Activated CD8-positive, alpha-beta T cell treated with anti-CD3 and anti-CD28 coated beads, Interleukin-2, amount 10 ng/mL, durations not matched to agents 7 days and 5 days (primary cell): ENCODE results near the gene MNX1. TPM values are rescaled to one million over a fixed set of nuclear protein-coding genes. Genes with fewer than 3 reads are reported as not detected.

Source experiments
- ATAC-seq: fragments of 150-1000 bp; cut with Tn5 transposase; one replicate; pipeline ENCODE4 v1.10.0; 2021; ENCODE audit warnings: moderate library complexity
- CTCF ChIA-PET: fragments of 350-600 bp; sonication (Branson Sonifier 250); formaldehyde crosslinking; loops from one replicate; lab custom pipeline; 2021; ENCODE audit warnings: antibody characterized with exemption; lab: Charles Lee
- POLR2A ChIA-PET: fragments of 350-600 bp; sonication (Branson Sonifier 250); formaldehyde crosslinking; loops from one replicate; lab custom pipeline; 2021; ENCODE audit warnings: antibody characterized with exemption; lab: Charles Lee
- DNase-seq: peaks from one replicate; pipeline ENCODE4 v3.0.0-alpha.2; 2020
- H3K27ac Mint-ChIP-seq: one replicate; pipeline ENCODE4 v1.8.0; 2021; ENCODE audit warnings: mild to moderate bottlenecking, mixed read lengths
- H3K27me3 Mint-ChIP-seq: one replicate; pipeline ENCODE4 v1.8.0; 2021; ENCODE audit warnings: low read depth, mixed read lengths
- H3K36me3 Mint-ChIP-seq: one replicate; pipeline ENCODE4 v1.8.0; 2021; ENCODE audit warnings: low read depth, mixed read lengths
- H3K4me1 Mint-ChIP-seq: one replicate; pipeline ENCODE4 v1.8.0; 2021; ENCODE audit warnings: low read depth, mixed read lengths
- H3K4me3 Mint-ChIP-seq: one replicate; pipeline ENCODE4 v1.8.0; 2021; ENCODE audit warnings: mild to moderate bottlenecking, mixed read lengths
- H3K9me3 Mint-ChIP-seq: one replicate; pipeline ENCODE4 v1.8.0; 2022; ENCODE audit warnings: mixed read lengths; ENCODE audit not compliant: insufficient read depth
- total RNA-seq, 2 experiments: library from RNA; stranded (reverse); gene quantifications; one replicate each; pipeline ENCODE4 v1.2.3, GENCODE V29; 2021

MNX1 gene
- total RNA-seq, result not detected

DNA sequence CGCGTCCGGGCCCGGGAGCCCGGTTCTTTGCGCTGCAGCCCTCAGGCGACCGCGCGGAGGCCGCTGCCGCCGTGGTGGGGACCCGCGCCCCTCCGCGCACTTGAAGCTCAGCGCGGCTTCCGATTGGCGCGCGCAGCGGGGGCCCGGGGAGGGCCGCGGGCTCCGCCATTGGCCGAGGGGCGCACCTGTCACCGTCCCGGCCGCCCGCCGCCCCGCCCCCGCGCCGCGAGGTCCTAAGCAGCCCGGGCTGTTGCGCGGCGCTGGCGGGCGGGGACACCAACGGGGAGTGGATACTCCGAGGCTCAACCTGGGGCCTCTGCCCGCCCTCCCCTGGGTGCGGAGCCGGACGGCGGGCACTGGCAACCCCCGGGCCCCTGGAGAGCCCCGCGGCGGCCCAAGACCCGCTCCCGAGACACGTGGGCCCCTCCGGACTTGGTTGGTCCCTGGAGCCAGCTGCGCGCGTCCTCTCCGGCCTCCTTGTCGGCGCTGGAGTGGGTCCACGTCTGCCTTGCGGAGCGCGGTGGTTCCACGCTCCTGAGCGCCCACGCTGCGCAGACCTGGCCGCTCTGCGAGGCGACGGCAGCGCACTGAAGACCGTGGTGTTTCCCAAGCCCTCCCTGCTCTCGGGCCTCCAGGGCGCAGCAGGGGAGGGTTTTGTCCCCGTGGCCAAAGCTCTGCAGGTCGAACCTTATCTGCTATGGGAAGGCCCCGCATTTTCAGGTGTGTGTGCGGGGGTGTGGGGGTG lies at the start of gene MNX1:
Gene MNX1 (minus strand): TSS at position 76 of the 745 bp plus-strand sequence. CDS start 313 bp downstream, outside the sequence.
- Mint-ChIP-seq H3K27ac (no peak within 1 kb of the TSS), H3K36me3 (no peaks in the 10 kb centered on the region), H3K27me3 (peaks cover 76% of the 10 kb centered on the region), H3K4me3 (peak within 1 kb of the TSS; percentile 25), H3K4me1 (peaks cover 18% of the 10 kb centered on the region), H3K9me3 (no peaks in the 10 kb centered on the region)
- ATAC-seq (peak; percentile 71), DNase-seq (peak; percentile 39)
- CTCF ChIA-PET, result no interaction called here
- POLR2A ChIA-PET, result no interaction called here

- DNase-seq, result no peak
- H3K9me3 Mint-ChIP-seq, result no peaks in the 10 kb centered on the region
- ChIA-PET POLR2A (no interaction called here), CTCF (no interaction called here)
- H3K4me3 Mint-ChIP-seq, result no peak overlapping the region
- H3K27me3 Mint-ChIP-seq, result peaks cover under 1% of the 10 kb centered on the region
- H3K36me3 Mint-ChIP-seq, result no peaks in the 10 kb centered on the region
- ATAC-seq, result no peak
- no peak overlapping the region for H3K27ac Mint-ChIP-seq
- no peaks in the 10 kb centered on the region for H3K4me1 Mint-ChIP-seq
Observed at GRCh38 chr7:157059534-157059933, 49.1 kb upstream of the MNX1 start.

- Mint-ChIP-seq H3K27me3 (peaks cover 4% of the 10 kb centered on the region), H3K9me3 (no peaks in the 10 kb centered on the region), H3K27ac (no peak overlapping the region), H3K4me3 (no peak overlapping the region), H3K4me1 (no peaks in the 10 kb centered on the region), H3K36me3 (no peaks in the 10 kb centered on the region)
- ATAC-seq (no peak), DNase-seq (no peak)
- POLR2A ChIA-PET, result no interaction called here
- CTCF ChIA-PET, result no interaction called here
Observed at GRCh38 chr7:157058701-157059100, 48.2 kb upstream of the MNX1 start.

GRCh38 chr7:157058068-157058467 lies 47.6 kb upstream of the MNX1 start:
- H3K27me3 Mint-ChIP-seq, result peaks cover 6% of the 10 kb centered on the region

GRCh38 chr7:157056957-157057902 lies 46.8 kb upstream of the MNX1 start:
- Mint-ChIP-seq H3K36me3 (no peaks in the 10 kb centered on the region), H3K9me3 (no peaks in the 10 kb centered on the region), H3K27me3 (peaks cover 9% of the 10 kb centered on the region), H3K27ac (no peak overlapping the region), H3K4me1 (no peaks in the 10 kb centered on the region), H3K4me3 (no peak overlapping the region)
- ChIA-PET CTCF (no interaction called here), POLR2A (no interaction called here)
- ATAC-seq (no peak), DNase-seq (no peak)

More at GRCh38 chr7:157058068-157058467, 47.6 kb upstream of the MNX1 start:
- CTCF ChIA-PET, result no interaction called here
- Mint-ChIP-seq H3K36me3 (no peaks in the 10 kb centered on the region), H3K9me3 (no peaks in the 10 kb centered on the region), H3K4me3 (no peak overlapping the region), H3K4me1 (no peaks in the 10 kb centered on the region), H3K27ac (no peak overlapping the region)
- no peak for ATAC-seq
- POLR2A ChIA-PET, result no interaction called here
- no peak for DNase-seq

DNA sequence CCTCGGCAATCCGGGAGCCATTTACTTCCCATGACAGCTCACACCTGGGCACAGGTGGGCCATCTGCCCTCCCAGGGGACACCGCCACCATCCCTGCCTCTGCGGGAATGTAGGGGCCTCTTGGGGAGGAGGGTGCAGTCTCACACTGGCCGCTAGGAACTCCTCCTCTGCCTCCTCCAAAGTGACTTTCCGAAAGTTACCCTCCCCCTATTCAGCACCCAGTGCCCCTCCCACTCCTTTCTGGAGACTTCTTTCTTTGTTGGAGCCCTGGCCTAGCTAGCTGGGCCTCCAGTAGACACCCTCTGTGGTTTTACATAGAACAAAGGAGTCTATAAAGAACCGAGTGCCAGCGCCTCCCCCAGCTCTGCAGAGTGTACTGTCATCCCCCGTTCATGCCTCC lies 45.8 kb upstream of the MNX1 start:
- ATAC-seq (no peak), DNase-seq (no peak)
- H3K27me3 Mint-ChIP-seq, result peaks cover 9% of the 10 kb centered on the region
- H3K4me3 Mint-ChIP-seq, result no peak overlapping the region
- no peak overlapping the region for H3K27ac Mint-ChIP-seq
- H3K9me3 Mint-ChIP-seq, result no peaks in the 10 kb centered on the region
- H3K36me3 Mint-ChIP-seq, result no peaks in the 10 kb centered on the region
- ChIA-PET CTCF (no interaction called here), POLR2A (no interaction called here)
- H3K4me1 Mint-ChIP-seq, result no peaks in the 10 kb centered on the region

DNA sequence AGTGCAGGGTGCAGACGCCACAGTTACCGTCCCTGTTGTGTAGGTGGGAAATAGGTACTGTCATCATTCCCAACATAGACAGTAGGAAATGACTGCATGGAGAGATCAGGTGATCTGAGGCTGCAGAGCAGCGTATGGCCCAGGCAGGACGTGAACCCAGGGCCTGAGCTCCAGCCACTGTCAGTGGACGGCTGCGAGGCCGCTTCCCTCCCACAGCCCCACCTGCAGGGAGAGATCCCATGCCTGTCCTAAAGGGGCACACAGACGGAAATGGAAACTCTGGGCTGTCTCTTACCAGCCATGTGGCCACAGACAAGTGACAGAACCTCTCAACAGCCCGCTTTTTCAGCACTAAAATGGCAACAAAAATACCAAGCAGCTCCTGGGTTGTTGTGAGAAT lies 44.5 kb upstream of the MNX1 start:
- Mint-ChIP-seq H3K27me3 (peaks cover 9% of the 10 kb centered on the region), H3K4me3 (no peak overlapping the region), H3K36me3 (no peaks in the 10 kb centered on the region), H3K4me1 (no peaks in the 10 kb centered on the region), H3K27ac (no peak overlapping the region), H3K9me3 (no peaks in the 10 kb centered on the region)
- ATAC-seq (no peak), DNase-seq (no peak)
- POLR2A ChIA-PET, result interaction anchor here (0.8 kb wide), 1 partner anchor 15 kb away, joined by 3 read pairs; no protein-coding TSS in a partner anchor
- CTCF ChIA-PET, result no interaction called here

- Mint-ChIP-seq H3K4me1 (no peaks in the 10 kb centered on the region), H3K27me3 (peaks cover 9% of the 10 kb centered on the region), H3K36me3 (no peaks in the 10 kb centered on the region), H3K4me3 (no peak overlapping the region), H3K9me3 (no peaks in the 10 kb centered on the region), H3K27ac (no peak overlapping the region)
- ChIA-PET POLR2A (no interaction called here), CTCF (no interaction called here)
- no peak for ATAC-seq
- no peak for DNase-seq
Observed at GRCh38 chr7:157053118-157053517, 42.7 kb upstream of the MNX1 start.

DNA sequence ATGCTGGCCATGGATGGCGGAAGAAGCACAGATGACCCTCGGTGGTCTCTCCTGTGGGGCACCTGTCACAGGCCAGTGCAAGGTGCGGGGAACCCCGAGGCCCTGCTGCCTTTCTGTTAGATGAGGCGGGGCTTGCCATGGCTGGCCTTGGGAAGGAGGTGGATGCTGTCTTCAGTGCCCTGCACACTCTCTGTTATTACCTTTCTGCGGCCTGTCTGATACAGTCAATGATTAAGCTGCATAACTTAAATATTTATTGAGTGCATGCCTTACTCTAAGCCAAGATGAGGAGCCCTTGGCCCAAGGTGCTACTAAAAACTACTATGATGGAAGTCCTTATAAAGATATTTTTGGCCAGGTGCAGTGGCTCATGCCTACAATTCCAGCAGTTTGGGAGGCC lies 36.7 kb upstream of the MNX1 start:
- Mint-ChIP-seq H3K4me1 (no peaks in the 10 kb centered on the region), H3K9me3 (no peaks in the 10 kb centered on the region), H3K27ac (no peak overlapping the region), H3K4me3 (no peak overlapping the region), H3K36me3 (no peaks in the 10 kb centered on the region), H3K27me3 (no peaks in the 10 kb centered on the region)
- DNase-seq (peak; percentile 12), ATAC-seq (no peak)
- ChIA-PET POLR2A (no interaction called here), CTCF (no interaction called here)

DNA sequence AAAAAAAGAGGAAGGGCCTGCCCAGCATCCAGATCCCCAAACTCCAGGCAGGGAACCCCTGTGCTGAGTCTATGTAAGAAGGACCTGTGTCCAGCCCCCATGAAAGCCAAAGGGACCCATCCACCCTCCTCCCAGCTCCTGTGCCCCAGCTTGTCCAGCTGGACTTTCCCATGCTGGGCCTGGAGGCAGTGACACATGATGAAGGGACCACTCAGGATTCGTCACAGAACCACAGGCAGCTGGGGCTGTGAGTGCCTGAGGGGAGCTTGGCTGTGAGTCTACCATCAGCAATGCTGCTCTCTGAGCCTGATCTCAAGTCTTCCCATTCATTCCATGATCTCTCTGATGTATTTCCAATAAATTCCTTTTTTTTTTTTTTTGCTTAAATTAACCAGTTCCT lies 36.2 kb upstream of the MNX1 start:
- DNase-seq (peak; percentile 14), ATAC-seq (no peak)
- POLR2A ChIA-PET, result no interaction called here
- Mint-ChIP-seq H3K9me3 (no peaks in the 10 kb centered on the region), H3K36me3 (no peaks in the 10 kb centered on the region), H3K4me1 (no peaks in the 10 kb centered on the region), H3K4me3 (no peak overlapping the region), H3K27ac (no peak overlapping the region), H3K27me3 (no peaks in the 10 kb centered on the region)
- CTCF ChIA-PET, result no interaction called here

- DNase-seq (peak; percentile 13), ATAC-seq (no peak)
- no peaks in the 10 kb centered on the region for H3K4me1 Mint-ChIP-seq
- peaks cover 3% of the 10 kb centered on the region for H3K27me3 Mint-ChIP-seq
- H3K9me3 Mint-ChIP-seq, result no peaks in the 10 kb centered on the region
- H3K27ac Mint-ChIP-seq, result no peak overlapping the region
- H3K36me3 Mint-ChIP-seq, result no peaks in the 10 kb centered on the region
- H3K4me3 Mint-ChIP-seq, result no peak overlapping the region
- ChIA-PET CTCF (no interaction called here), POLR2A (no interaction called here)
Observed at GRCh38 chr7:157044943-157045660, 34.6 kb upstream of the MNX1 start.
